Measurements from ENCODE around the gene MAPK8IP3. TPM values are rescaled to one million over a fixed set of nuclear protein-coding genes. Genes with fewer than 3 reads are reported as not detected.

MAPK8IP3 gene
- total RNA-seq, 1 donor from 2014 or later = 77.3 TPM

DNA sequence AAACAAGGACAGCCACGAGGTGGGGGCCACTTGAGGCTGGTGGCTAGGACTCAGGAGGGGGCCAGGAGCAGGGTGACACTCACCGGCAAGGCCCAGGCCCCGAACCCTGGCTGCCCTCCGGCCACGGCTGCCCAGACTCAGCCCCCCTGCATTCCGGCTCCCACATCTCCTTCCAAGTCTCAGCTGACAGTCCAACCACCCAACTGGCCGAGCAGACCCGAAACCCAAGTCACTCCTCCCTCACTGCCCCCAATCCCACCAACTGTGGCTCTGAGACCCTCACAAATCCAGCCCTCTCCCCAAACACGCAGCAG, 111.2 kb downstream of the MAPK8IP3 start:
- no peaks in the 10 kb centered on the region for H3K27me3 ChIP-seq
- intact Hi-C loops (cut with DNase I) = no loop called here
- peaks cover 11% of the 10 kb centered on the region for H3K4me1 ChIP-seq
- no peak for ATAC-seq
- peak; percentile 60 for DNase-seq
- no peak overlapping the region for H3K4me3 ChIP-seq
- H3K27ac ChIP-seq = no peak overlapping the region
- TF ChIP-seq, protein P1, sequence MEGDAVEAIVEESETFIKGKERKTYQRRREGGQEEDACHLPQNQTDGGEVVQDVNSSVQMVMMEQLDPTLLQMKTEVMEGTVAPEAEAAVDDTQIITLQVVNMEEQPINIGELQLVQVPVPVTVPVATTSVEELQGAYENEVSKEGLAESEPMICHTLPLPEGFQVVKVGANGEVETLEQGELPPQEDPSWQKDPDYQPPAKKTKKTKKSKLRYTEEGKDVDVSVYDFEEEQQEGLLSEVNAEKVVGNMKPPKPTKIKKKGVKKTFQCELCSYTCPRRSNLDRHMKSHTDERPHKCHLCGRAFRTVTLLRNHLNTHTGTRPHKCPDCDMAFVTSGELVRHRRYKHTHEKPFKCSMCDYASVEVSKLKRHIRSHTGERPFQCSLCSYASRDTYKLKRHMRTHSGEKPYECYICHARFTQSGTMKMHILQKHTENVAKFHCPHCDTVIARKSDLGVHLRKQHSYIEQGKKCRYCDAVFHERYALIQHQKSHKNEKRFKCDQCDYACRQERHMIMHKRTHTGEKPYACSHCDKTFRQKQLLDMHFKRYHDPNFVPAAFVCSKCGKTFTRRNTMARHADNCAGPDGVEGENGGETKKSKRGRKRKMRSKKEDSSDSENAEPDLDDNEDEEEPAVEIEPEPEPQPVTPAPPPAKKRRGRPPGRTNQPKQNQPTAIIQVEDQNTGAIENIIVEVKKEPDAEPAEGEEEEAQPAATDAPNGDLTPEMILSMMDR (IDR thresholded peaks at IDR 0.05) = no peak
- H3K9me3 ChIP-seq = no peaks in the 10 kb centered on the region
- H3K36me3 ChIP-seq = peaks cover 66% of the 10 kb centered on the region

DNA sequence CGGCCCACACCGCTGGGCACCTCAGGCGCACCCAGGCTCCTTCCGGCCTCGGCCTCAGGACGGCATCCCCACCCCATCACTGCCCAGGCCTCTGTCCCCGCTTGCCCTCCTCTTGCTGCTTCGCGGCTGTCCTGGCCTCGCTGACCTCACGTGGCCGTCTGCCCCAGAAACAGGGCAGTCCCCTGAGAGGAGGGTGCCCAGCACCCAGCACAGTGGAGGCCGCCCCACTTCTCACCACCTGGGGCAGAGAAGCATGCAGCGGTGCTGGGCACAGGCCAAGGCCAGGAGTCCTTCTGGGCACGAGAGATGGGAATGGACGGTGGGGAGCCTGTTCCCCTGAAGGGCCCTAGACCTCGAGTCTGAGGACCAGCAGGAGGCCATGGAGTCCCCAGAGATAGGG, 111.7 kb downstream of the MAPK8IP3 start:
- H3K36me3 ChIP-seq = peaks cover 71% of the 10 kb centered on the region
- ATAC-seq = no peak

DNA sequence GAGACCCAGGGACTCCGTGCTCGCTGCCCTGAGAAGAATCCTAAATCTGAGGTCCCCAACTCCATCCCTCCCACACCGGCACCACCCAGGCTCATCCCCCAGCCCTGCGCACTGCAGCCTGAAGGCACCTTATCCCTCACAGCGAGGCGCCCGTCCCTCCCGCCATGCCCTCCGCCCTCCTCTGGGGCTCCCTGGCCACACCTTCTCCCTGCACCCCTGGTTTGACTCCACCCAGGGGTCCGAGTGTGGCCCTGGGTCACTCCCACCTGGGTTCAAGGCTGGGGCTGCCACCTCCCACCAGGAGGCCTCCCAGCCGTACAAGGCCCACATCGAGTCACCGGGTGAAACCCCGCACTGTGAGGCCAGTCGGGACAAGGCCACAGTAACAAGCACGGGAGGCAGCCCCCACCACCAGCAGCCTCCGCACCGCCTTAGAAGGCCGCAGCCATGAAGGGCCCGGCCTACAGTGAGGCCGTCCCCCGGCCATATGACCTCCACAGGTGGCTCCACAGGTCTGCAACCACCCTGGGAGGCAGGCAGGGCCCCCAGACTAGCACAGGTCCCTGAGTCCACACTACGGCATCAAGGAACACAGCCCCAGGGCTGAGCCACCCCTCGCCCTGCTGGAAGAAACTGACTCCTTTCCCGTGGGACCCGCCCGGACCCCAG, 112.3 kb downstream of the MAPK8IP3 start:
- H3K9me3 ChIP-seq = no peaks in the 10 kb centered on the region
- ATAC-seq = no peak
- no peak for DNase-seq
- peaks cover 73% of the 10 kb centered on the region for H3K36me3 ChIP-seq
- H3K4me1 ChIP-seq = peaks cover under 1% of the 10 kb centered on the region
- no peaks in the 10 kb centered on the region for H3K27me3 ChIP-seq
- H3K27ac ChIP-seq = no peak overlapping the region
- intact Hi-C loops (cut with DNase I) = no loop called here
- no peak overlapping the region for H3K4me3 ChIP-seq
- TF ChIP-seq, protein P1 (IDR thresholded peaks at IDR 0.05) = no peak

More for the DNA sequence above, 111.7 kb downstream of the MAPK8IP3 start:
- H3K27me3 ChIP-seq = no peaks in the 10 kb centered on the region
- TF ChIP-seq, protein P1 (IDR thresholded peaks at IDR 0.05) = no peak
- no peak overlapping the region for H3K27ac ChIP-seq
- H3K9me3 ChIP-seq = no peaks in the 10 kb centered on the region
- DNase-seq = no peak
- intact Hi-C loops (cut with DNase I) = no loop called here
- H3K4me3 ChIP-seq = no peak overlapping the region
- H3K4me1 ChIP-seq = peaks cover 6% of the 10 kb centered on the region

DNA sequence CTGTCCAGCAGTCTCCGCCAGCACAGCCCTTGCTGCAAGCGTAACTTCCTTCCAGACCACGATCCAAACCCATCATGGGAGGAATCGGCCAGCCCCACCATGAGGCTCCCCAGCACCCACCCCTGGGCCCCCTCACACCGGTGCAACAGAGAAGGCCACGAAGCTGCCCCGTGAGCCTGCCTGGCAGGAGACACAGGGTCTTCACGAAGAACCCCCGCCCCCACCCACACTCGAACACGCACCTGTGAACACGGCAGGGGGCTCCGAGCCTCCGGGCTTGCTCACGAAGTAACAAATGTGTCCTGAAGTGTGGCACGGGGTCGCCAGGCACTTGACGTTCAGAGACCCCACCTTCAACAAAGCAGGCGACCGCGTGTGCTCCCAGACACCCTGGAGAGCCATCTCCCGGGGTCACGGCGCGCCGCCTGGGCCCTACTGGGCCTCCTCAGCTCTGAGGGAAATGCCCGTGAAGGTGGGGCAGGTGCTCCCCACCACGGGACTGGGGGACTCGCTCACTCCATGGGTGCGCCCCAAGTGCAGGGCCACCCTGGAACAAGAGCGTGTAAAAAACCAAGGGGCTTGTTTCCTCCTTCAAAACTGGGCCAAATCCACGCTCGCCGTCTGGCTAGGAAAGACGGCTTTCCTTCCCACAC, 113.0 kb downstream of the MAPK8IP3 start:
- peaks cover 71% of the 10 kb centered on the region for H3K36me3 ChIP-seq

DNA sequence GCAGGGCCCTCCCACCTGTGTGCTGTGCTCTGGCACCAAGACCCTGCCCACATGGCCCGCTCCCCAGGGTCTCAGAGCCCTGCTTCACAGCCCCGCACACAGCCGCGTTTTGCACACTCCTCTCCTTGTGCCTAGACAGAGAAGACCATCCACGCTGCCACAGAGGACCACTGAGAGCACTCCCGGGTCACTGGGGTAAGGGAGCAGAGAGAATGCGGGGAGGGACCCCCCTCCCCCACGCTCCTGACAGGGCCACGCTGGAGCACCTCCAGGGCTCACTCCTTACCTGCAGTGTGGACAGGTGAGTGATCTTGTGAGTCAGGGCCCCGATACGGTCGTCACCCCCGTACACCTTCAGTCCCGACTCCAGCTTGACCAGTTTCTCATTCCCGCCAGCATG, 113.6 kb downstream of the MAPK8IP3 start:
- intact Hi-C loops (cut with DNase I) = no loop called here
- Histone ChIP-seq H3K27me3 (no peaks in the 10 kb centered on the region), H3K9me3 (no peaks in the 10 kb centered on the region), H3K36me3 (peaks cover 69% of the 10 kb centered on the region), H3K4me1 (peaks cover 2% of the 10 kb centered on the region), H3K27ac (no peak overlapping the region), H3K4me3 (no peak overlapping the region)
- no peak for DNase-seq
- ATAC-seq = no peak
- TF ChIP-seq, protein P1 (IDR thresholded peaks at IDR 0.05) = no peak

More for the DNA sequence above, 113.0 kb downstream of the MAPK8IP3 start:
- intact Hi-C loops (cut with DNase I) = no loop called here
- Histone ChIP-seq H3K9me3 (no peaks in the 10 kb centered on the region), H3K27me3 (no peaks in the 10 kb centered on the region), H3K4me3 (no peak overlapping the region), H3K4me1 (no peaks in the 10 kb centered on the region), H3K27ac (no peak overlapping the region)
- DNase-seq = peak; percentile 54
- ATAC-seq = no peak
- TF ChIP-seq, protein P1 (IDR thresholded peaks at IDR 0.05) = no peak

Small RNA genes lying within 50 kb of the gene (microRNA-seq; reads per million reads assigned to microRNA genes)
- gene MIR3177 (ENCODE audit: borderline microRNAs expressed) = not detected

Other genes with a start within 250 kb of the MAPK8IP3 start
- 138 TPM for gene CLCN7, start 231.2 kb upstream of the MAPK8IP3 start, total RNA-seq
- not detected for gene PTX4, start 217.3 kb upstream of the MAPK8IP3 start, total RNA-seq
- gene TELO2, start 212.8 kb upstream of the MAPK8IP3 start, total RNA-seq = 26.0 TPM
- gene TMEM204, start 172.5 kb upstream of the MAPK8IP3 start, total RNA-seq = 69.2 TPM
- gene IFT140, start 94.1 kb upstream of the MAPK8IP3 start, total RNA-seq = 38.4 TPM
- gene CRAMP1, start 93.8 kb upstream of the MAPK8IP3 start, total RNA-seq = 21.4 TPM
- gene JPT2, start 27.9 kb upstream of the MAPK8IP3 start, total RNA-seq = 44.8 TPM
- 67.2 TPM for gene NME3, start 65.3 kb downstream of the MAPK8IP3 start, total RNA-seq
- gene EME2, start 66.6 kb downstream of the MAPK8IP3 start, total RNA-seq = 19.2 TPM
- gene MRPS34, start 66.9 kb downstream of the MAPK8IP3 start, total RNA-seq = 62.7 TPM
- gene SPSB3, start 76.4 kb downstream of the MAPK8IP3 start, total RNA-seq = 43.0 TPM
- gene NUBP2, start 76.8 kb downstream of the MAPK8IP3 start, total RNA-seq = 38.9 TPM
- 2.5 TPM for gene IGFALS, start 87.5 kb downstream of the MAPK8IP3 start, total RNA-seq
- 71.8 TPM for gene HAGH, start 120.6 kb downstream of the MAPK8IP3 start, total RNA-seq
- gene FAHD1, start 121.0 kb downstream of the MAPK8IP3 start, total RNA-seq = 17.2 TPM
- not detected for gene MEIOB, start 166.0 kb downstream of the MAPK8IP3 start, total RNA-seq
- not detected for gene HS3ST6, start 212.2 kb downstream of the MAPK8IP3 start, total RNA-seq
- 28.8 TPM for gene MSRB1, start 237.0 kb downstream of the MAPK8IP3 start, total RNA-seq
- gene RPL3L, start 248.5 kb downstream of the MAPK8IP3 start, total RNA-seq = not detected

Measured in upper lobe of right lung (tissue), 1 donor.